ENCODE data around the gene TMEM191C.

- no peak for TF ChIP-seq CTCF (IDR thresholded peaks at IDR 0.05; ENCODE audit: low read depth, low read length)
- no peak for TF ChIP-seq MAX (IDR thresholded peaks at IDR 0.05; ENCODE audit: low read depth, low read length)
- no peak for TF ChIP-seq POLR2A (IDR thresholded peaks at IDR 0.05; ENCODE audit: extremely low read depth, insufficient read length)
- TF ChIP-seq MYC (IDR thresholded peaks at IDR 0.05; ENCODE audit: low read depth, low read length), result no peak
Measured at GRCh38 chr22:21450320-21450831, 16.8 kb upstream of the TMEM191C start.

Measured in NB4 (cell line).